ENCODE data around the gene ABTB2.

The ABTB2 gene

DNA sequence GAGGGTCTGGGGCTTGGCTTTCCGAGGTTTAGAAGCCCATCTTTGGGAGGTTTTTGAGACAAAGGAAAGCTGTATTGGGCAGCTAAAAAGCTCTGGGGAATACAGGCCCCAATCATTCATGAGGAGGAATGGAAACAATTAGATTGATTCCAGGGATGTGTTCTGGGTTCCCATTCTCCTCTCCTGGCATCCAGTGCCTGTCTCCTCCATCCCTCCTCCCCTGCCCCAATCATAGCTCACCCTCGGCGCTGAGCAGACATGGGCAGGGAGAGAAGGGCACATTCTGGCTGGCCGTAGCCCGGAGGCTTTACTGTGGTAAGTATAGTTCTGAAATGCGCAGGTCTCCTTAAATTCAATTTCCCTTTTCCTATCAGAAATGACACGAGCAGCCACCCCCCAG, 42.4 kb downstream of the ABTB2 start:
- no peak for DNase-seq (ENCODE audit: low read depth)

DNA sequence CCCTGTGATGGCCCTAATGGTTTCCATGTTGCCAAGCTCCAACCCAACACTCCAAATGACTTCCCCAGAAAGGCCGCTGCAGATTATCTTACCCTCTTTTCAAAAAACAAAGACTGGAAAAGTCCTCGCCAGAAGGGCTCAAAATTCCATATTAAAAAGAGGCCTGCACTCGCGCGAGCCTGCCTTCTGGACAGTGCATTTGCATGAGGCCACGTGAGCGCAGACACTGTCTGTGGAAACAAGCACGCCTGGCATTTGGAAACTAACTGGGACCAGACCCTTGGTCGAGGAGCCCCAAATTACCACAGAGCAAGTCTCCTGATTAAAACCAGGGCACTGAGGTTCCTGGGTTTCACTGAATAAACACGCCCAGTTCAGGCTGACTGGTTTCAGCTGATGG, 42.9 kb downstream of the ABTB2 start:
- DNase-seq (ENCODE audit: low read depth) = no peak

DNA sequence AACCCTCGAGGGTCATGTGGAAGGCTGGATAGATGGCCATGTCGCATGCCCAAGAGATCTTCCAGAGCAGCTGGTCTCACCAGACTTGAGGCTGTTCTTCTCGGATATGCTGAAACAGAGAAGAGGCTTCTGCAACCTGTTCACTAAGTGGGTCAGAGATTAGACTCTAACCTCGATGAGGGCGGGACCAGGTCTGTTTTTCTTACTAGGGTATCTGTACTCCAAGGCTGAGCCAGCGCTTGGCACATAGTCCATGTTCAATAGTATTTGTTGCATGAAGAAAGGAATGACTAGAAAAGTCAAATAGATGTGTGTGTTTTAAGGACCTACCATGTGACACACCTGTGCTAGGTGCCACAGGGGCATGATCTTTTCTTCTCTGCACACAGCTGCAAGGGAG, 43.6 kb downstream of the ABTB2 start:
- no peak for DNase-seq (ENCODE audit: low read depth)

DNA sequence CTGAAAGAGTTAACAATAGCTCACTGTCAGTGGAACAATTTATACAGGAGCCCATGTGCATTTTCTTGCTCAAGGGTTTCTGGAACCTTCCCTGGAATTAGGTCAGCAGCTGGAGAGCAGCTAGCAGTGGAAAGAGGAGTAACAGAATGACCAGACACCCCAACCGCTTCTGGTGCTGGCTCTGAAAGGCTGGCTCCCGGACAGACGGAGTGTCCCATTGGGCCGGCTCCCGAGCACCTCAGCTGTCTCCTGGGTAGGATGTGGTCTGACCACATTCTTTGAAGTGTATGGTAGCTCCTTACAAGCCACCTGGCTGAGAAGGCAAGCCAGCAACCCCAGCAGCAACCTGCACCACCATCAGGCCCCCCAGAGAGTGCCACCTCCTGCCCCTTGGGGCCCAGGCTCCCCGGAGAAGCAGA, 44.7 kb downstream of the ABTB2 start:
- DNase-seq (ENCODE audit: low read depth) = no peak

DNA sequence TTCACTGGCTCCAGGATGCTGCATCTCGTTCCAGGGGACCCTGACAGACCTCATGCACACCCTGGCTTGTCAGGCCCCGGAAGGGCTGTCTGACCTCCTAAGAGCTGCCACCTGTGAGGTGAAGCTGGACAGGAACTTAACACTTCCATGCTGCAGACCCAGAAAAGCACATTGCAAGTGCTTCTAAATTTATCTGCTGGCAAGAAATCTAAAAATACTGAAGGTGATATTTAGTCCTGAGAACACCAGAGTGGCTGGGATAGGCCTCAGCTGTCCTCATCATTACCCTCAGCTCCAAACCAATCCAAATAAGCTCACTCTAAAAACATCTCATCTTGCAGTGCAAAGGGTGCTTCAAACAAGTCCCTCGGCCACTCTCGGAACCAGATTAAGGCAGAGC, 46.7 kb downstream of the ABTB2 start:
- DNase-seq (ENCODE audit: low read depth) = no peak

DNA sequence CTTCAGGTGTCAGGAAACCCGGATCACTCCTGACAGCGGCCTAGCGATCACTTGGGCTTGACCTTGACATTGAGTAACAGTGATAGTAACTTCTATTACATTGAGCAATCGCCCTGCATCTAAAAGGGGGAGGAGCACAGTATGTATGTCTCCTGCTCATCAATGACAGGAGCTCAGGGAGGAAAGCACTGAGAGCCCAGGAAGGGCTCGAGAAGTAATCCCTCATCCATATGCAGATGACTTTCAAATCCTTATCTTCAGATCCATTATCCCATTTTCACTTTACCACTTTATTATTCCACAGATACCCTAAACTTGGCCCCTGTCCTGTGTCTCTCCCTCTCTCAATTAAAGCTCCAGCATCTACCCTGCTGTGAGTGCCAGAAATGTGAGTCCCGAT, 47.8 kb downstream of the ABTB2 start:
- DNase-seq (ENCODE audit: low read depth) = no peak

DNA sequence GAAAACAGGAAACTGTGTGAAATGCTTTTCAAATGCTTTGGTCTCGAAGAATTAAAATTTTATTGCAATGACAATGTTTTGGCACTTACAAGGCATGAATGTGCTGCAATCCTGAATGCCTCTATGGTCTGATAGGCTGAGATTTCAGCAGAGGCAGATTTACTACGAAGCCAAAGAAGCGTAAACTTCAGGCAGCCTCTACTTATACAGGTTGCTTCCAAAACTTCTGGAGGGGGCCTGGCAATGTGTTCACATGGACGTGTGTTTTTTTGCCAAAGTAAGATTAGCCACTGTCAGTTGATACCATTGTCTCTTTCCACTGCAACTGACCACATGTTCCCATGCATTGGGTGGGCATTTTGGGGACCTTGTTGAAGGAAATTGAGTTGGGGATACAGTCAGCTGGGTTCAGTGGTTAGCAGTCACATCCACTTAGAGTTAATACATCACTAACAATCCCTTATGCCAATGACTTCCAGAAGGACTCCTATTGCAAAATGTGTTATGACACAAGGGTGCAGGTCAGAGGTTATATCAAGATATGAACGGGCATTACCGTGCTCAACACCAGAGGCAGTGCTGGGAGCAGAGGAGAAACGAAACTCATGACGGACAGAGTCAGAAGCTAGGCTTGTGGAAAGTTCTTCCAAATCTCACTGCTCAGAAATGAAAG, 48.8 kb downstream of the ABTB2 start:
- no peak for DNase-seq (ENCODE audit: low read depth)

DNA sequence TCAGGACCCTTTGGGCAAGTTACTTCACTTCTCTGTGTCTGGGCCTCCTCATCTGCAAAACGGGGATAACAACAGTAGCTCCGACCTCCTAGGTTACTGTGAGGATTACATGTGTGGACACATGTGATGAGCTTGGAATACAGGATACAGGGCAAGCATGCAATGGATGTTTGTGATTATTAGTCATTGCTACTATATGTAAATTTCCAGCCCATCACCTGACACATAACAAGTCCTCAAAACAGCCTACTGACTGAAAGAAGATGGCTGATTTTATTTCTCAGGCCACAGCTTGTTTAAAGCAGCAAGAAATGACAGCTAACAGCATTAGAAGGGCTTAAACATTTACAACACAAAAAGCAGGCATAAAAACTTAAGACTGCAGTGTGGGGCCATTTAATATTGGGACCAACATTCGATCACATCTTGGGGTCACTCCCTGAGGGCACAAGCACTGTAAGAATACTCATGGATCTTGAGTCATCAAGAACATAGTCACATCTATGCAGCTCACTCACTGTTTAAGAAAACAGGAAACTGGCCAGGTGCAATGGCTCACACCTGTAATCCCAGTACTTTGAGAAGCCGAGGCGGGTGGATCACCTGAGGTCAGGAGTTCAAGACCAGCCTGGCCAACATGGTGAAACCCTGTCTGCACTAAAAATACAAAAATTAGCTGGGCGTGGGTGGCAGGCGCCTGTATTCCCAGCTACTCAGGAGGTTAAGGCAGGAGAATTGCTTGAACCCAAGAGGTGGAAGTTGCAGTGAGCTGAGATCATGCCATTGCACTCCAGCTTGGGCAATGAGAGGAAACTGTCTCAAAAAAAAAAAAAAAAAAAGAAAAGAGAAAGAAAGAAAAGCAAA, 49.5 kb downstream of the ABTB2 start:
- no peak for DNase-seq (ENCODE audit: low read depth)

DNA sequence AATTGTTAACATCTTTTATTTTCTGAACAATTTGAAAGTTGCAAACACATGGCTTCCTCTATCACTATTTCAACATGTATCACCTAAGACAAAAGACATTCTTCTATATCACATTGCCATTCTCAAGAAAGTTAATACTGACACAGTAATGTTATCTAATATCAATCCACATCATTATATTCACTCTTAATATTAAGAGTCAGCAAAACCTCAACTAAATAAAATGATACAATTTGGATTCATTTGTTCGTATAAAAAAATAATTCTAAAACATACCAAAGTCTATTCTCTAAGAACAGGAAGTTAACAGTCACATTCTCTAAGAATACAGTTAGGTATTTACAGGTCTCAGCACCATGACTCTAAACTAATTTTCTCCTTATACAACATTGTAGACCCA, 52.0 kb downstream of the ABTB2 start:
- DNase-seq (ENCODE audit: low read depth) = no peak

DNA sequence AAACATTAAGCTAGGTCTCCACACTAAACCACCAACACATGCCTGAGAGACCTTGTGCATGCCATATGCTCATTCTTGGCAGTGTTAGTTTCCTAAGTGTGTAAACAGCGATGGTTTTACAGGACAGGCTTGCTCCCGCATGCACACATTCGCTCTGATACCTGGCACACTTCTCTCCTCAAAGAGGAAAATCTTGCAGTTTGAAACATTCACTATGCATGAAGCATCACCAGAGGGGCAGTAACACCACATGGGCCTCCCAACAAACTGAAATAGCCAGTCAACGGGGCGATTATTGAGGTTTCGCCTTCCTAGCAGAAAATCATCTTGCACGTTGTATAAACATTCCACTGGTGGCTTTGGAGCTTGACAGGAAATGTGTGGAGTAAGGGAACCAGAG, 52.6 kb downstream of the ABTB2 start:
- DNase-seq (ENCODE audit: low read depth) = no peak

DNA sequence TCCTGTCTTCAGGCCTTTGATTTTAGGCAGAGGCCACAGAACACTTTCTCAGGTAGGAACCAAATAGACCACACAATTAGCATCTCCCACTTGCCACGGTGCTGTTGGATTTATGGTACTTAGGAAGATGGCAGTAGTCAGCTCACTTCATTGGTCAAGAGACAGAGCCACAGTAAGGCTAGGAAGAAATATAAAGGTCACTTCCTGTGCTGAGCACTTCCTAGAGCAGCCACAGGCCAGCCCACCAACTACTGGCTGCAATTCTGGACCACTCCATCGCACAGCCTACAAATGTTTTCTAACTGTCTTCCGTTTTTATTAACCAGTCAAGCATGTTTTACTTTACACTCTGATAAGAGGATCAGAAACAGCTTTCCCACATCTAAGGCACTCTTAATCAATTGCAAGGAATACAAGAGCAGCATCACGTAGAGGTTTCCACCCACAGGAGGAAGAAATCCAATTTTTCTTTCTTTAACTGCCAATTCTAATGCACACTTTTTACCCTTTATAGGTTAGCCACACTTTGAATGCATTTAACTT, 54.7 kb downstream of the ABTB2 start:
- DNase-seq (ENCODE audit: low read depth) = no peak

DNA sequence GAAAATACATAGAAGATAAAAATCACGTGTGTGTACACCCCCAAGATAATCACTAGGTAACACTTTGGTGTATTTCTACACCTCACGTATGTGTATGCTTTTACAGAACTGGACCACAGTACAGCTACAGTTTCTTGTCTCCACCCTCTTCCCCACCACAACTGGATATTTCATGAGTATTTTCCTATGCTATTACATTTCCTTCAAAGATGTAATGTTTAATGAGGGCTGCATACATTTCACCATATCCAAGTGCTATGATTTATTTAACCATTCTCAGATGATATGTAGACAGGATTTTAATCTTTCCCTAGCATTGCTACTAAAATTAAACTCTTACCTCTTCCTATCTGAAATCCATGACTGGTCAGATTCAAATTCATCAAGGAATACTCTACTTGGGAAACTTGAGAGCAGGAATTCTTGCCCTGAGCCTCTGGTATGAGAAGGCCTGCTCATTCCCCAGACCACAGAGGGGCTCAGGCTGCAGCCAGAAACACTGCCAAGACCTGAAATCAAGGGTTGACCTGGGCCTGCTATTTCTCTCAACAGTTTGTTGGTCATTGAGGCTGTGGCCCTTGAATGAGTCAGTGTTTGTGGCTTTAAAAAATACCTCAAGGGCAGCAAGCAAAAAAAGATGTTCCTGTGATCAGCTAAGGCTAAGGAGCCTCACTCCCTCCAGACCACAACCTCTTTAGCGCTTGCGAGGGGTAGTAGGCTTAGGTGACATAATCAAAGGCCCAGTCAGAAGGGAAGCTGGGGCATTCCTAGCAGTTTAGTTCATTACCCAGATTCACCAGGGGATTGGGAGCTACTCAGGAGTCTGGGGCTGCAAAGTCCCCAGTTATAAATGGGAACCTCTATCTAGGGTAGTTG, 55.5 kb downstream of the ABTB2 start:
- no peak for DNase-seq (ENCODE audit: low read depth)

DNA sequence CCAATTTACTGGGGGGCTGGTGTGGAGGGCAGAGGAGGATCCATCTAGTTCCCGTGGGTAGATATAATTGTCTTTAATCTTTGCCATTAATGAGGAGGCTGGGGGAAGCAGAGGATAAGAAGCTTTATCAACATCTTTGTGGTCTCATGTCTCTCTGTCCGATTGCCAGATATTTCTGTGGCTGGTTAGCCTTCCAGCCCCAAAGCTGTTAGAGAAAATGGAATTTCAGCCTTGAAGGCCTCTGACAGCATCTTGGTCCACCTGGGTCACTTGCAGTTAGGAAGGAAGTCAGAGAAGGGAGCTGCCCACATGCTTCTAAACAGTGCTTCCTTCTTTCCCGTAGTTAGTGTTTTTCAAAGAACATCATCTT, 56.9 kb downstream of the ABTB2 start:
- DNase-seq (ENCODE audit: low read depth) = no peak

DNA sequence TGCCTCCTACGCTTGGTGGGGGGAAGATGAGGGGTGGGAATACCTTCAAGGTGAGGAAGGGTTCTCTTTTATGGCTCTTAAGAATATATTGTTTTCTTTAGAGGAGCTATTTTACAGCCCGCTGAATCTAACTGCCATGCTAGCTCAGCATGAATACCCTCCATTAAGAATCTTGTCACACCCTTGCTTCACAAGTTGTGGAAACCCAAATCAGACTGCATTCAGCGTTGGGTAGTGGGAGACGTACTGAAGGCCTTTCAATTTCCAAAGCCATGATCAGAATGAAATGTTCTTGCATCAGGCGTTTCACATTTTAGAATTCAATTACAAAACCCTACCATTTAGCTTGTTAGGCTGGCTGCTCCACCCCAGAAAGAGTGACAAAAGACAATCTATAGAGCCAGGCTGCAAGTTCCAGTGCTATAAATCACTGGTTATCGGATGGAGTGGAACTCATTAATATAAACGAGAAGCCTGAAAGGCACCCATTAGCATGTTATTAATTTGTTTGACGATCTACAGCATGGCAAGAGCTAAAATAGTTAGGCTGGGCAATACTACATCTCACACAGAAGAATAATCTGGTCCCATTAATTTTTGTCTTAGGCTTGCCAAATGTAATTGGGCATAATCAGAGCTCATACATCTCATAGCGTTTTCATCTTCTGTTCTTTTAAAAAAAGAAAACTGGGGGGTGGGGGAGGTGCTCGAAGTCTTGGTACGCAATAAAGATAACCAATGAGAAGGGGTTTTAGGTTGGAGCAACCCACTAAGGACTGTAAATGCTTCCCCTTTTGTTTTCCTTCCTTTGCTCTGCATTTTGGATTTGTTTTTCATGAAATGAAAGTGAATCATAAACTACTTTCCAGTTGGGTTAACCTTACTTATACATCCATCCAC, 57.5 kb downstream of the ABTB2 start:
- no peak for DNase-seq (ENCODE audit: low read depth)

DNA sequence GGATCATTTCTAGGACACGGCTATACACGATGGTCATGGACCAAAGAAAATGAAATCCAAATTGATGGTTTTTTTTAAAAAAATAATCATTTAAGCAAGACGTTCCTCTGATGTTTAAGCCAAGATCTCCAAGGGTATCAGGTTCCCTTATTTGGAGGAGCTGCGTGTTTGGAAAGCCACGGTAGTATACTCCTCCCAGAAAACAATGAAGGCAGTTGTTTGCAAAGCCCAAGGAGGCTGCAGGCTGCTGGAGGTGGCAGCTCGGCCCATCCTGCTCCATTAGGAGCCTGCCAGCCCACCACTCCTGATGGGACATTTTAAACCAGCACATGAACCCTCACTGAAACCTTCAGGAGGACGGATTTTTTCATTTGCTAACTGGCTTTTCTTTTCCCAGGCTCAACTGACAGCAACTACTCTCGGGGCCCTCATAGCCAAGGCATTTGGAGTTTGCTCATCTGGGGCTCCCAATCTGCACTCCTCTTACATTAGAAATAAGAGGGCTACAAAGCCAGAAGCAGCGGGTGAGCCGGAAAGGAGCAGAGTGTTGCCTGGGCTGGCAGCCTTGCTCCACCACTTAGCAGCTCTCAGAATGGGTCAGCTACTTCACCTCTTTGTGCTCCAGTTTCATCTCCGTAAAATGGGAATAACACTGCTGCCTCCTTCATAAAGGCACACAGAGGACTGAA, 58.4 kb downstream of the ABTB2 start:
- DNase-seq (ENCODE audit: low read depth) = no peak

DNA sequence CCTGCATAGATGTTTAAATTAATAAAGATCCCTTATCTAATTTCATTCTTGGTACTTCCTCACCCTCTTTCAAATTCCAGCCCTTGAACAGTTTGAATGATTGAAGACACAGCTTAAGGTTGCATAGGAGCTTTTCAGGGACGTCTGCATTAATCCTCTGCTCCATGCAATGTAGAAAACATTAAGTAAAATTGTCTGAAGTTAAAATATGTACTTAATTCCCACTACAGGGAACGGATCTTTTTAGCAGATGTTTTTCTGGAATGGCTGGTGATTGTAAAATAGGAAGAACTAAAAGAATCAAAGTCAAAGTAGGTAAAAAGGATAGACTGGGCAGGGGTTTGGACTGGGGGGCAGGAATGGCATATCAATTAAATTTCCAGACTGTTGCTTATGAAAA, 58.9 kb downstream of the ABTB2 start:
- DNase-seq (ENCODE audit: low read depth) = no peak

DNA sequence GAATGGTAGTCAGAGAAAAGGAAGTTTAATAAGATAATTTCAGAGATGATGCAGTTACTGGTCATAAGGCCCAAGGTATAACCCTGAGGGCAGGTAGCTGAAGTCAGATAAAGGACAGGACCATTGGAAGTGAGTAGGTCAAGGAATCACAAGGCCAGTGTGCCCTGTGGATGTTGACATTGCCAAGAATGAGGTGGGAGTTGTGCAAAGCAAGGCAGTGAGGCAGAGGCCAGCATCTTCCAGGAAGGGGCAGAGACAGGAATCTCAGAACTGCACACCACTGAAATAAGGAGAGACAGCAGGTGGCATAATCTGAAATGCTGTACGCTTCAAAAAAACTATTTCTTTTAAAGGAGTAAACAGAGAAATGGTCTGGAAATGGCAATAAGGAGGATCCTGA, 61.4 kb downstream of the ABTB2 start:
- DNase-seq (ENCODE audit: low read depth) = no peak

DNA sequence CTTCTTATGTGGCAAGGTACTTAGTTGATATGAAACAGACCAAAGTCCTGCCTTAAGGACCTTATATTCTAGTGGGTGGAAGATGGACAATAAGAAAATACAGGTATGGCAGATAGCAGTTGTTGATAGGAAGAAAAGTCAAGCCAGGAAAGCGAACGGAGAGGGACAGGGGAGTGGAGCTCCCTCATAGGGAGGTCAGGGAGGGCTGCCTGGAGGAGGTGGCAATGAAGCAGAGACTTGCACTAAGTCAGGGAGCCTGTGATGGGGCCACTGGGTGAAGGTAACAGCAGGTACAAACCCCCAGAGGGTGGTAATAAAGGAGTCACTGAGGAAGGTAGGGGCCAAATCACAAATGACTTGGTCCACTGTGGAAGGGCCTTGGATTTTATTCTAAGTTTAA, 65.3 kb downstream of the ABTB2 start:
- DNase-seq (ENCODE audit: low read depth) = no peak

DNA sequence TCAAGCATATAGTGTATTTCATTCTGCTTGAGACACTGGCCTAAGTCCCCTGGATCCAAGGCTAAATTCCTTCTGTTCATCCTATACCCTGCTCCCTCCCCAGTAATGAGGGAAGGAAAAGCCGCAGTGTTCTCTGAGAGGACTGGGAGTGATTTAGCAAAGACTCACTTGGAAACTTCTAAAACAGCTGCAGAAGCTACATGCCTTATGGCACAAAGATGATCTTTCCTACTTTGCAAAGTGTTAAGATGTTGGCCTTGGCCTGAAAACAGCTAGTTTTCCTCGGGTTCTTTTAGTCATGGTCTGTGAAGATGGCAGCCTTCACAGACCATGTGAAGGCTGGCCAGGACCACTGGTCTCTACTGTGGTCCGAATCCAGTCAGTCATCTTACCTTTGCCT, 65.7 kb downstream of the ABTB2 start:
- DNase-seq (ENCODE audit: low read depth) = no peak

DNA sequence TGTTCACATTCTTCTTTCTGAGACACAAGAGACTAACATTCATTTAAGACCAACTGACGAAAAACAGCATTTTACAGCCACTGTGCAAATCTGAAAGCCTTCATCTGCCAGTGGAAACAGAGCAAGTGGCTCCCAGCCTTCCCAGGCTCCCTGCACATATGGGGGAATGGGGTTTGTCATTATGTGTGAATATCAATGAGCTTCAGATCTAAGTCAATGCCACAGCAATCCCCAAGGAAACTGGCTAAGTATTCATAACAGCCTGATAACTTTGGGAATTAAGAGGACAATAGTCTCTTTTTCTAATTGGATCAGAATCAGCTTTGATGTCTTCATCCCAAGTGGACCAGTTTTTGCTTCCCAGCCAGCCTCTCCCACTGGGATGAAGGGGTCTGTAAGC, 66.9 kb downstream of the ABTB2 start:
- DNase-seq (ENCODE audit: low read depth) = no peak

DNA sequence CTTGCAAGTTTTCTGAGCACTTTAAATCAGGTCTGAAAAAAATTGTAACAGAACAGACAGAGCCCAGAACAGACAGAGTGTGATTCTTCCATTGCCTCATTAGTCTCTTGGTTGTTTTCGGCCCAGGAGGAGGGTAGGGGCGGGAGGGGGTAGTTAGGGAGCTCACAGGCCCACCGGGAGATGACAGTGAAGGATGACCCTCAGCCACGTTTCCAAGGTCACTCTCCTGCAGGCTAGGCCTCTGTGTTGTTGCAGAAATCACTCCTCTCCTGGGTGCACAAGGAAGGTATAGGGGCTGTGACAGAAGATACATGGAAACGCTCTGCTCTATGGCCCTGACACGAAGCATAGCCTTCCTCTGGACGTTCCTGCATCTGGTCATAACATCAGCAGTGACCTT, 69.3 kb downstream of the ABTB2 start:
- no peak for DNase-seq (ENCODE audit: low read depth)

All from T follicular helper cell (primary cell).